ENCODE results near the gene BAX. TPM values are rescaled to one million over a fixed set of nuclear protein-coding genes. Genes with fewer than 3 reads are reported as not detected.

The BAX gene
- total RNA-seq, 4 donors from 2014 or later, result 16.5 to 84.5 (median 39.5) TPM

DNA sequence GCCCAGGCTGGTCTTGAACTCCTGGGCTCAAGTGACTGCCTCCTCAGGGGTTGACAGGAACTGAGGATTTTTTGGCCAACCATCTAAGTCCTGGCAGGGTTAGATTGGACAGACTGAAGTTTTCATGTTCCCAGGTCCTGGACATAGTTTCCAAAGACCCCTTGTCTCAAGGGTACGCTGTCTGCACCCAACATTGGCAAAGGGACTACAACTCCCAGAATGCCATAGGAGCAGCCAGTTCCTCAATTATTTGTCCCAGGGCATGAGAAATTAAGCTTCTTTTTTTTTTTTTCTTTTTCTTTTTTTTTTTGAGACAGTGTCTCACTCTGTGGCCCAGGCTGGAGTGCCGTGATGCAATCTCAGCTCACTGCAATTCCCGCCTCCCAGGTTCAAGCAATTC lies 31.5 kb downstream of the BAX start:
- intact Hi-C loops (cut with DNase I; ENCODE audit: low total_unique reads), result no loop called here
- TF ChIP-seq, protein P1, sequence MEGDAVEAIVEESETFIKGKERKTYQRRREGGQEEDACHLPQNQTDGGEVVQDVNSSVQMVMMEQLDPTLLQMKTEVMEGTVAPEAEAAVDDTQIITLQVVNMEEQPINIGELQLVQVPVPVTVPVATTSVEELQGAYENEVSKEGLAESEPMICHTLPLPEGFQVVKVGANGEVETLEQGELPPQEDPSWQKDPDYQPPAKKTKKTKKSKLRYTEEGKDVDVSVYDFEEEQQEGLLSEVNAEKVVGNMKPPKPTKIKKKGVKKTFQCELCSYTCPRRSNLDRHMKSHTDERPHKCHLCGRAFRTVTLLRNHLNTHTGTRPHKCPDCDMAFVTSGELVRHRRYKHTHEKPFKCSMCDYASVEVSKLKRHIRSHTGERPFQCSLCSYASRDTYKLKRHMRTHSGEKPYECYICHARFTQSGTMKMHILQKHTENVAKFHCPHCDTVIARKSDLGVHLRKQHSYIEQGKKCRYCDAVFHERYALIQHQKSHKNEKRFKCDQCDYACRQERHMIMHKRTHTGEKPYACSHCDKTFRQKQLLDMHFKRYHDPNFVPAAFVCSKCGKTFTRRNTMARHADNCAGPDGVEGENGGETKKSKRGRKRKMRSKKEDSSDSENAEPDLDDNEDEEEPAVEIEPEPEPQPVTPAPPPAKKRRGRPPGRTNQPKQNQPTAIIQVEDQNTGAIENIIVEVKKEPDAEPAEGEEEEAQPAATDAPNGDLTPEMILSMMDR (IDR thresholded peaks at IDR 0.05), result no peak
- no peak for TF ChIP-seq POLR2A (IDR thresholded peaks at IDR 0.05)
- H3K36me3 ChIP-seq, result no peaks in the 10 kb centered on the region
- no peak overlapping the region for H3K27ac ChIP-seq
- H3K9me3 ChIP-seq, result no peaks in the 10 kb centered on the region
- H3K27me3 ChIP-seq, result no peaks in the 10 kb centered on the region
- no peak overlapping the region for H3K4me3 ChIP-seq
- peaks cover 0 to 8% of the 10 kb centered on the region in 2 donors for H3K4me1 ChIP-seq
- DNase-seq, result no peak

GRCh38 chr19:48987323-48987722 lies 32.6 kb downstream of the BAX start:
- intact Hi-C loops (cut with DNase I; ENCODE audit: low total_unique reads), result no loop called here
- Histone ChIP-seq H3K9me3 (no peaks in the 10 kb centered on the region), H3K27ac (no peak overlapping the region), H3K27me3 (no peaks in the 10 kb centered on the region), H3K36me3 (no peaks in the 10 kb centered on the region), H3K4me1 (peaks cover 6 to 16% of the 10 kb centered on the region in 2 donors), H3K4me3 (no peak overlapping the region)
- TF ChIP-seq, protein P1 (IDR thresholded peaks at IDR 0.05), result no peak
- no peak for TF ChIP-seq POLR2A (IDR thresholded peaks at IDR 0.05)
- DNase-seq, result no peak

GRCh38 chr19:48988286-48988685 lies 33.6 kb downstream of the BAX start:
- H3K9me3 ChIP-seq, result no peaks in the 10 kb centered on the region
- TF ChIP-seq, protein P1 (IDR thresholded peaks at IDR 0.05), result no peak
- TF ChIP-seq POLR2A (IDR thresholded peaks at IDR 0.05), result no peak
- peaks cover 6 to 16% of the 10 kb centered on the region in 2 donors for H3K4me1 ChIP-seq
- no peaks in the 10 kb centered on the region for H3K27me3 ChIP-seq
- H3K36me3 ChIP-seq, result no peaks in the 10 kb centered on the region
- DNase-seq, result no peak
- intact Hi-C loops (cut with DNase I; ENCODE audit: low total_unique reads), result no loop called here
- no peak overlapping the region for H3K27ac ChIP-seq
- H3K4me3 ChIP-seq, result no peak overlapping the region

- Histone ChIP-seq H3K36me3 (no peaks in the 10 kb centered on the region), H3K4me1 (peaks cover 6 to 16% of the 10 kb centered on the region in 2 donors), H3K4me3 (no peak overlapping the region), H3K9me3 (no peaks in the 10 kb centered on the region), H3K27ac (no peak overlapping the region), H3K27me3 (no peaks in the 10 kb centered on the region)
- TF ChIP-seq, protein P1 (IDR thresholded peaks at IDR 0.05), result no peak
- no peak for TF ChIP-seq POLR2A (IDR thresholded peaks at IDR 0.05)
- no peak for DNase-seq
- intact Hi-C loops (cut with DNase I; ENCODE audit: low total_unique reads), result no loop called here
Measured at GRCh38 chr19:48988860-48989259, 34.2 kb downstream of the BAX start.

GRCh38 chr19:48989701-48990291 lies 35.1 kb downstream of the BAX start:
- peaks cover 6 to 21% of the 10 kb centered on the region in 2 donors for H3K4me1 ChIP-seq
- no peaks in the 10 kb centered on the region for H3K9me3 ChIP-seq
- H3K4me3 ChIP-seq, result no peak overlapping the region
- no peak for DNase-seq
- H3K27me3 ChIP-seq, result no peaks in the 10 kb centered on the region
- H3K27ac ChIP-seq, result peak overlapping the region in 1 of 2 donors; percentile 31
- intact Hi-C loops (cut with DNase I; ENCODE audit: low total_unique reads), result no loop called here
- no peak for TF ChIP-seq POLR2A (IDR thresholded peaks at IDR 0.05)
- TF ChIP-seq, protein P1 (IDR thresholded peaks at IDR 0.05), result no peak
- no peaks in the 10 kb centered on the region for H3K36me3 ChIP-seq
